GM06990 (cell line): ENCODE measurements around the gene NUMA1.

Experiments
- DNase-seq: peaks from one replicate; pipeline ENCODE4 v3.0.0-alpha.2; 2011; ENCODE audit not compliant: insufficient read length; ENCODE audit errors: extremely low read depth
- H3K27me3 ChIP-seq: replicated peaks from 2 replicates; pipeline ENCODE4 v1.6.0; 2011; ENCODE audit warnings: low read length; ENCODE audit not compliant: control insufficient read depth, insufficient read depth
- H3K36me3 ChIP-seq: 2 replicates; pipeline ENCODE4 v1.5.1; 2011; ENCODE audit warnings: low read length; ENCODE audit not compliant: control insufficient read depth, insufficient read depth
- H3K4me3 ChIP-seq: replicated peaks from 2 replicates; pipeline ENCODE4 v1.5.1; 2011; ENCODE audit warnings: low read depth, mild to moderate bottlenecking, control low read depth, low read length
- TF ChIP-seq, protein P1 (sequence below): IDR thresholded peaks from 2 replicates; pipeline ENCODE4 v1.5.1; 2011; ENCODE audit warnings: low read length, control low read depth, mild to moderate bottlenecking, inconsistent platforms; ENCODE audit not compliant: insufficient read depth, poor library complexity, severe bottlenecking

NUMA1 gene

GRCh38 chr11:72036687-72037086 is 43.7 kb downstream of the NUMA1 start:
- no peaks in the 10 kb centered on the region for H3K27me3 ChIP-seq
- no peak for DNase-seq
- TF ChIP-seq, protein P1, sequence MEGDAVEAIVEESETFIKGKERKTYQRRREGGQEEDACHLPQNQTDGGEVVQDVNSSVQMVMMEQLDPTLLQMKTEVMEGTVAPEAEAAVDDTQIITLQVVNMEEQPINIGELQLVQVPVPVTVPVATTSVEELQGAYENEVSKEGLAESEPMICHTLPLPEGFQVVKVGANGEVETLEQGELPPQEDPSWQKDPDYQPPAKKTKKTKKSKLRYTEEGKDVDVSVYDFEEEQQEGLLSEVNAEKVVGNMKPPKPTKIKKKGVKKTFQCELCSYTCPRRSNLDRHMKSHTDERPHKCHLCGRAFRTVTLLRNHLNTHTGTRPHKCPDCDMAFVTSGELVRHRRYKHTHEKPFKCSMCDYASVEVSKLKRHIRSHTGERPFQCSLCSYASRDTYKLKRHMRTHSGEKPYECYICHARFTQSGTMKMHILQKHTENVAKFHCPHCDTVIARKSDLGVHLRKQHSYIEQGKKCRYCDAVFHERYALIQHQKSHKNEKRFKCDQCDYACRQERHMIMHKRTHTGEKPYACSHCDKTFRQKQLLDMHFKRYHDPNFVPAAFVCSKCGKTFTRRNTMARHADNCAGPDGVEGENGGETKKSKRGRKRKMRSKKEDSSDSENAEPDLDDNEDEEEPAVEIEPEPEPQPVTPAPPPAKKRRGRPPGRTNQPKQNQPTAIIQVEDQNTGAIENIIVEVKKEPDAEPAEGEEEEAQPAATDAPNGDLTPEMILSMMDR, result no peak
- no peak overlapping the region for H3K4me3 ChIP-seq
- H3K36me3 ChIP-seq, result peaks cover 3% of the 10 kb centered on the region; the same call in 1 of the 2 replicates

- TF ChIP-seq, protein P1, result no peak
- Histone ChIP-seq H3K4me3 (no peak overlapping the region), H3K27me3 (no peaks in the 10 kb centered on the region), H3K36me3 (peaks cover 20% of the 10 kb centered on the region)
- no peak for DNase-seq
These were observed 49.8 kb downstream of the NUMA1 start for GRCh38 chr11:72030472-72031045.

DNA sequence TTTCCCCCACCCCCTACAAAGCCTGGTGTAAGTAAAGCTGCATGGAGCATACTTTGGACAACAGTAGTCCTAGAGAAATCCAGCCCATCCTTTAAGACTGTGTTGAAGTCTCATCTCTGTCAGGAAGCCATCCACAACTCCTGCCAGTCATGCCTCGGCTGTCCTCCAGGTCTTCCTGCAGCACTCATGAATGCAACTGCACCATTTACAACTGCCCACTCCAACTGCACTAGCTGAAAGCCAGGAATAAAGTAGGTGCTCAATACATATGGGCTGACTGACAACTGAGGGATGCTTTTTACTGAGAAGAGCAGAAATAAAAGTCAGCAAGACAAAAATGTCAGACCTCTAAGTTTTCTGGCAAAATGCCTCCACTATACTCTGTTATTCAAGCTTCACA is 54.3 kb downstream of the NUMA1 start:
- no peak for DNase-seq
- TF ChIP-seq, protein P1, result no peak
- H3K4me3 ChIP-seq, result no peak overlapping the region
- peaks cover 46% of the 10 kb centered on the region for H3K36me3 ChIP-seq
- H3K27me3 ChIP-seq, result no peaks in the 10 kb centered on the region

- Histone ChIP-seq H3K27me3 (no peaks in the 10 kb centered on the region), H3K4me3 (no peak overlapping the region), H3K36me3 (peaks cover 55% of the 10 kb centered on the region)
- no peak for DNase-seq
- TF ChIP-seq, protein P1, result no peak
These were observed 56.1 kb downstream of the NUMA1 start for GRCh38 chr11:72024069-72024754.

GRCh38 chr11:72023335-72023734 is 57.0 kb downstream of the NUMA1 start:
- Histone ChIP-seq H3K27me3 (no peaks in the 10 kb centered on the region), H3K36me3 (peaks cover 55% of the 10 kb centered on the region), H3K4me3 (no peak overlapping the region)
- no peak for DNase-seq
- TF ChIP-seq, protein P1, result no peak
